HepG2 (cell line): ENCODE data around the gene H6PD. TPM values are rescaled to one million over a fixed set of nuclear protein-coding genes. Genes with fewer than 3 reads are reported as not detected.

Experiments used
- ATAC-seq: fragments of 200-7000 bp; cut with Tn5 transposase; 3 replicates; pipeline ENCODE4 v1.9.1; 2020; ENCODE audit warnings: mild to moderate bottlenecking, moderate library complexity
- BruUV-seq: library from RNA; stranded (reverse); fragments of 400-500 nt; replicated peaks from 2 replicates; lab custom pipeline; 2021; lab: Mats Ljungman, UMichigan
- CTCF ChIA-PET: fragments of 300-600 bp; formaldehyde crosslinking; extraction: SDS; loops from one replicate; lab custom pipeline; 2021; ENCODE audit warnings: low total read pairs, inconsistent platforms, low intra/inter-chr PET ratio; lab: Yijun Ruan, JAX
- POLR2A ChIA-PET: fragments of 350-600 bp; sonication (Branson Sonifier 250); formaldehyde crosslinking; loops from one replicate; lab custom pipeline; 2020; ENCODE audit warnings: antibody characterized with exemption, inconsistent platforms; lab: Yijun Ruan, JAX
- DNase-seq: peaks from one replicate; pipeline ENCODE4 v3.0.0-alpha.2; 2015; ENCODE audit warnings: low spot score
- FAIRE-seq: peaks from 3 replicates; lab custom pipeline; 2011; peaks lifted over from hg19 to GRCh38; lab: Jason Lieb, UNC
- H2AFZ ChIP-seq: one replicate; pipeline ENCODE4 v1.6.1; 2011; ENCODE audit warnings: low read length, inconsistent platforms
- H3K27ac ChIP-seq: fragments of 300-600 bp; 3 replicates; pipeline ENCODE4 v1.8.0; 2011; ENCODE audit warnings: mixed run types, mild to moderate bottlenecking, mixed read lengths, low read length, inconsistent platforms; ENCODE audit not compliant: insufficient read depth; ENCODE audit errors: extremely low read length
- H3K27me3 ChIP-seq, 2 experiments: fragments of 200-600 bp in 1 of 2; 2 replicates in 1 of 2; 3 replicates in 1 of 2; pipeline versions ENCODE4 v1.6.0 to v1.8.0; 2011; ENCODE audit warnings: low read length in 2 of 2, mild to moderate bottlenecking in 2 of 2, moderate library complexity in 2 of 2, inconsistent platforms in 1 of 2; ENCODE audit not compliant: insufficient read depth in 2 of 2, control insufficient read depth in 1 of 2
- H3K36me3 ChIP-seq, 2 experiments: fragments of 200-600 bp in 1 of 2; replicated peaks in 1 of 2; 2 replicates in 1 of 2; 3 replicates in 1 of 2; pipeline versions ENCODE4 v1.5.1 to v1.8.0; 2011; ENCODE audit warnings: low read length in 2 of 2, inconsistent platforms in 1 of 2; ENCODE audit not compliant: insufficient read depth in 2 of 2, control insufficient read depth in 1 of 2
- H3K4me1 ChIP-seq: 2 replicates; pipeline ENCODE4 v1.5.1; 2012; ENCODE audit warnings: low read length, inconsistent platforms; ENCODE audit not compliant: insufficient read depth
- H3K4me2 ChIP-seq: 2 replicates; pipeline ENCODE4 v1.6.0; 2011; ENCODE audit warnings: low read depth, low read length, inconsistent platforms
- H3K4me3 ChIP-seq, 3 experiments: fragments of 200-600 bp in 1 of 3; sonication (generic), shearing (Covaris generic) in 1 of 3; replicated peaks in 1 of 3; 2 replicates each; pipeline ENCODE4 v1.5.1; 2011 to 2016; ENCODE audit warnings: low read length in 3 of 3, inconsistent platforms in 2 of 3, low read depth in 2 of 3, mild to moderate bottlenecking in 2 of 3, control low read depth in 1 of 3, mixed read lengths in 1 of 3; ENCODE audit not compliant: insufficient read depth in 1 of 3
- H3K79me2 ChIP-seq: one replicate; pipeline ENCODE4 v1.6.1; 2011; ENCODE audit warnings: low read length, inconsistent platforms; ENCODE audit not compliant: insufficient read depth
- H3K9ac ChIP-seq: 2 replicates; pipeline ENCODE4 v1.6.0; 2011; ENCODE audit warnings: mild to moderate bottlenecking, low read depth, low read length, inconsistent platforms; ENCODE audit not compliant: insufficient read depth
- H3K9me3 ChIP-seq: 2 replicates; pipeline ENCODE4 v1.5.1; 2012; ENCODE audit warnings: mild to moderate bottlenecking, low read length
- H4K20me1 ChIP-seq: 2 replicates; pipeline ENCODE4 v1.6.0; 2011; ENCODE audit warnings: inconsistent platforms, mild to moderate bottlenecking, low read length, moderate library complexity; ENCODE audit not compliant: insufficient read depth
- DDIT3 ChIP-seq: sonication (generic); formaldehyde crosslinking; IDR thresholded peaks from 2 replicates; pipeline ENCODE4 v1.4.0; 2020; ENCODE audit warnings: mild to moderate bottlenecking, missing genetic modification reagents
- NAIF1 ChIP-seq: sonication (generic); formaldehyde crosslinking; IDR thresholded peaks from 2 replicates; pipeline ENCODE4 v1.5.0; 2020; ENCODE audit warnings: mild to moderate bottlenecking, missing genetic modification reagents, borderline replicate concordance
- NCOA5 ChIP-seq: sonication (generic); formaldehyde crosslinking; IDR thresholded peaks from 2 replicates; pipeline ENCODE4 v1.4.0; 2020; ENCODE audit warnings: missing genetic modification reagents
- SMARCE1 ChIP-seq: fragments of 450-650 bp; IDR thresholded peaks from 2 replicates; pipeline ENCODE4 v1.6.1; 2017; ENCODE audit warnings: borderline replicate concordance
- SRF ChIP-seq: IDR thresholded peaks from 2 replicates; pipeline ENCODE4 v1.6.1; 2011; ENCODE audit warnings: mild to moderate bottlenecking, low read depth, low read length, moderate library complexity
- ZBTB40 ChIP-seq, 2 experiments: fragments of 450-650 bp in 1 of 2; sonication (generic) in 1 of 2; formaldehyde crosslinking in 1 of 2; IDR thresholded peaks; 2 replicates each; pipeline versions ENCODE4 v1.6.1 to v1.8.0; 2016 to 2022; ENCODE audit warnings: antibody characterized with exemption in 1 of 2, mild to moderate bottlenecking in 1 of 2, missing genetic modification reagents in 1 of 2
- ZBTB42 ChIP-seq: sonication (generic); formaldehyde crosslinking; IDR thresholded peaks from 2 replicates; pipeline ENCODE4 v1.5.0; 2020; ENCODE audit warnings: mild to moderate bottlenecking, missing genetic modification reagents
- ZNF337 ChIP-seq: sonication (generic); formaldehyde crosslinking; IDR thresholded peaks from 2 replicates; pipeline ENCODE4 v1.5.1; 2020; ENCODE audit warnings: missing genetic modification reagents, low read depth, mild to moderate bottlenecking, borderline replicate concordance
- ZNF432 ChIP-seq: sonication (generic); formaldehyde crosslinking; IDR thresholded peaks from 2 replicates; pipeline ENCODE4 v1.5.0; 2020; ENCODE audit warnings: missing genetic modification reagents, mild to moderate bottlenecking, borderline replicate concordance
- WGBS: methylation state at CpG from one replicate; pipeline ENCODE4 v1.1.6; 2017; ENCODE audit warnings: low lambda C conversion rate; 5-methylcytosine and 5-hydroxymethylcytosine counted together
- in situ Hi-C: cut with HindIII; loops from 2 replicates; pipeline ENCODE4 v1.10.0; 2017; ENCODE audit warnings: low pct_unique_long_range_greater_than_20kb; ENCODE audit not compliant: extremely low pct_ligation_motif_present
- intact Hi-C: fragments of 100-400 bp; cut with micrococcal nuclease; formaldehyde crosslinking; loops from one replicate; pipeline ENCODE4 v1.10.0; 2022; ENCODE audit not compliant: unreplicated experiment
- polyA plus RNA-seq, 8 experiments: library from polyadenylated mRNA; depleted of rRNA in 3 of 8; stranded (reverse) in 7 of 8; unstranded in 1 of 8; fragments of >200 nt; fragmentation: Illumina TruSeq in 4 of 8; extraction: Trizol in 4 of 8; gene quantifications; 2 replicates each; pipeline versions ENCODE4 v1.2.1 to v1.2.3, GENCODE V29; 2011 to 2016; ENCODE audit warnings: low read depth in 4 of 8, missing spikeins in 1 of 8, mixed read lengths in 1 of 8; ENCODE audit not compliant: insufficient read depth in 1 of 8
- total RNA-seq, 5 experiments: library from RNA; depleted of rRNA; stranded (reverse); fragments of >200 nt; fragmentation: Illumina TruSeq; extraction: Trizol; gene quantifications; 2 replicates each; pipeline ENCODE4 v1.2.3, GENCODE V29; 2016; ENCODE audit warnings: low read depth in 1 of 5

H6PD gene
- total and polyA plus RNA-seq, 2 of the 13 experiments (the other 11 are each of a cell fraction or from before 2014, with no cell fraction given), result 9.3 to 14.1 TPM

- no peak overlapping the region for H3K4me2 ChIP-seq
- TF ChIP-seq ZBTB42, result no peak
- TF ChIP-seq ZNF432 (CRISPR knock-in tag), result no peak
- TF ChIP-seq ZBTB40 (IDR thresholded peaks at IDR 0.05), result no peak
- TF ChIP-seq ZBTB40 (CRISPR knock-in tag; IDR thresholded peaks at IDR 0.05), result no peak
- TF ChIP-seq SMARCE1, result no peak
- no peak for TF ChIP-seq NCOA5
- TF ChIP-seq SRF, result no peak
- no peak for TF ChIP-seq ZNF337 (CRISPR knock-in tag)
- no peak for TF ChIP-seq DDIT3 (CRISPR knock-in tag)
- TF ChIP-seq NAIF1 (CRISPR knock-in tag), result no peak
- no peak overlapping the region for H3K9ac ChIP-seq
- FAIRE-seq (no peak), DNase-seq (no peak), ATAC-seq (no peak)
- in situ Hi-C loops (no loop called here), intact Hi-C loops (no loop called here)
- no peaks in the 10 kb centered on the region for H3K9me3 ChIP-seq
- 33% methylated on average over 10 of the region's 10 CpGs for WGBS
- no peaks in the 10 kb centered on the region for H4K20me1 ChIP-seq
- POLR2A ChIA-PET, result interaction anchor here (1.0 kb wide), 1 partner anchor 35 kb away, joined by 3 read pairs; no protein-coding TSS in a partner anchor
- CTCF ChIA-PET, result no interaction called here
- H3K79me2 ChIP-seq, result no peaks in the 10 kb centered on the region
- no TSS peak for BruUV-seq
- no peaks in the 10 kb centered on the region for H3K36me3 ChIP-seq
- H3K27me3 ChIP-seq, result peaks cover 2 to 17% of the 10 kb centered on the region in 2 experiments; a peak in 3 of 5 replicates
- no peak overlapping the region for H2AFZ ChIP-seq
- peaks cover 33% of the 10 kb centered on the region for H3K4me1 ChIP-seq
- no peak overlapping the region for H3K27ac ChIP-seq
- no peak overlapping the region for H3K4me3 ChIP-seq
Measured at GRCh38 chr1:9213956-9214355, 20.6 kb upstream of the H6PD start.
